HEK293 (cell line): ENCODE data around the gene SGCG.

Source experiments
- CTCF ChIA-PET: fragments of 350-600 bp; formaldehyde crosslinking; extraction: SDS; loops from one replicate; lab custom pipeline; 2021; ENCODE audit warnings: antibody characterized with exemption; lab: Yijun Ruan, JAX
- POLR2A ChIA-PET: fragments of 300-600 bp; formaldehyde crosslinking; extraction: SDS; loops from one replicate; lab custom pipeline; 2020; ENCODE audit warnings: antibody characterized with exemption, inconsistent platforms; lab: Yijun Ruan, JAX
- H3K27ac ChIP-seq: fragments of 200-500 bp; sonication (Bioruptor generic); 2 replicates; pipeline ENCODE4 v1.5.1; 2014; ENCODE audit warnings: low read depth, low read length, control low read depth, inconsistent platforms; ENCODE audit errors: extremely low read depth
- H3K36me3 ChIP-seq, 2 experiments: fragments of 200-500 bp in 1 of 2; sonication (Bioruptor generic) in 1 of 2; 1 replicate in 1 of 2; 2 replicates in 1 of 2; pipeline ENCODE4 v1.5.1; 2014 to 2017; ENCODE audit warnings: inconsistent platforms in 2 of 2, low read length in 2 of 2; ENCODE audit not compliant: control insufficient read depth in 2 of 2, insufficient read depth in 1 of 2
- H3K4me1 ChIP-seq: fragments of 200-500 bp; sonication (Bioruptor generic); 2 replicates; pipeline ENCODE4 v1.5.1; 2014; ENCODE audit warnings: mild to moderate bottlenecking, low read length, inconsistent platforms; ENCODE audit not compliant: control insufficient read depth, insufficient read depth
- H3K4me3 ChIP-seq: 2 replicates; pipeline ENCODE4 v1.5.1; 2011; ENCODE audit warnings: low read depth, mild to moderate bottlenecking, control low read depth, low read length, moderate library complexity
- H3K9me3 ChIP-seq: fragments of 200-500 bp; sonication (Bioruptor generic); 2 replicates; pipeline ENCODE4 v1.5.1; 2014; ENCODE audit warnings: low read depth, low read length, inconsistent platforms; ENCODE audit not compliant: control insufficient read depth, insufficient read depth
- GLI2 ChIP-seq: fragments of 450-650 bp; formaldehyde crosslinking; IDR thresholded peaks from 2 replicates; pipeline ENCODE4; 2017; ENCODE audit warnings: missing biosample characterization, missing genetic modification characterization, low read depth, borderline replicate concordance
- HOXD13 ChIP-seq: sonication (generic); formaldehyde crosslinking; IDR thresholded peaks from 2 replicates; pipeline ENCODE4 v1.8.0; 2022; ENCODE audit warnings: missing genetic modification reagents, borderline replicate concordance
- KLF9 ChIP-seq: fragments of 450-650 bp; formaldehyde crosslinking; IDR thresholded peaks from 2 replicates; pipeline ENCODE4 v1.5.1; 2016; ENCODE audit warnings: missing biosample characterization, missing genetic modification characterization, low read depth
- ZNF146 ChIP-seq: fragments of 450-650 bp; formaldehyde crosslinking; IDR thresholded peaks from 2 replicates; pipeline ENCODE4 v1.5.1; 2016; ENCODE audit warnings: missing biosample characterization, missing genetic modification characterization
- ZNF175 ChIP-seq: fragments of 450-650 bp; formaldehyde crosslinking; IDR thresholded peaks from 2 replicates; pipeline ENCODE4 v1.5.1; 2016; ENCODE audit warnings: missing biosample characterization, missing genetic modification characterization
- ZNF548 ChIP-seq: fragments of 450-650 bp; formaldehyde crosslinking; IDR thresholded peaks from 2 replicates; pipeline ENCODE4 v1.5.1; 2016; ENCODE audit warnings: missing biosample characterization, missing genetic modification characterization
- TF ChIP-seq, protein P1 (sequence below): fragments of 450-650 bp; formaldehyde crosslinking; IDR thresholded peaks from 2 replicates; pipeline ENCODE4 v1.5.1; 2016; ENCODE audit warnings: missing biosample characterization, missing genetic modification characterization
- TF ChIP-seq, protein P2 (sequence below): fragments of 450-650 bp; formaldehyde crosslinking; IDR thresholded peaks from 2 replicates; pipeline ENCODE4 v1.5.1; 2016; ENCODE audit warnings: missing biosample characterization, missing genetic modification characterization
- TF ChIP-seq, protein P3 (sequence below): fragments of 450-650 bp; formaldehyde crosslinking; IDR thresholded peaks from 2 replicates; pipeline ENCODE4 v1.5.1; 2016; ENCODE audit warnings: missing biosample characterization, missing genetic modification characterization
- TF ChIP-seq, protein P4 (sequence below): fragments of 450-650 bp; formaldehyde crosslinking; IDR thresholded peaks from 2 replicates; pipeline ENCODE4 v1.5.1; 2016; ENCODE audit warnings: missing biosample characterization, missing genetic modification characterization

Gene SGCG

DNA sequence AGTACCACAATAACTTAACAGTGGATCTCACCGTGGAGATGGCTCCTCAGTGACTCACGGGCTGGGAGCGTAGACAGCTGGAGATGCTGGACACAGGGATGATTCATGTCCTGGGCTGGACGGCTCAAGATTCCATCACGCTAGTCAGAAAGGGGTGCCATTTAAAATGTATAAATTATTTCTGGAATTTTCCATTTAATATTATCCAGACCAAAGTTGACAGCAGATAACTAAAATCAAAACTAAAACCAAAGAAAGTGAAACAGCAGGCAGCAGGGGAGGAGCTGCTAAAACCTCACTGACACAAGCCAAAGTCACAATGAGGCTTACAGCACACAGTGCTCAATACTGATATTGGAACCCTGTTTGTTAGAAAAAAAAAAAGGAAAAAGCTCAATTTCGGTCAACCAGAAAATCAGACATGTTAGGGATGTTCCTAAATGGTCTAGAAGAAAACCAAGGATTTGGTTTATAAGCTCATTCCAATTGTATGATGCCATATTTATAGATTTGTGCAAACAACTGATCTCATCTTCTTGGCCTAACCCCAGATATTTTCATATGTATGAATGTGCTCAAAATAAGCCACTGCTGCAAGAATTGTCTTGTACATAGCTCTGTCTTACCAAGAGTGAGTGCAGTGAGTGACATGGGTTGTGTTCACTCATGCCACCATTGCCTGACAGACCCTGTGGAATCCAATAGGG, 140.9 kb downstream of the SGCG start (continued):
- TF ChIP-seq GLI2 (tag by site-specific recombination) (no peak), KLF9 (no peak)
- TF ChIP-seq, all 188 proteins: peak for 0

DNA sequence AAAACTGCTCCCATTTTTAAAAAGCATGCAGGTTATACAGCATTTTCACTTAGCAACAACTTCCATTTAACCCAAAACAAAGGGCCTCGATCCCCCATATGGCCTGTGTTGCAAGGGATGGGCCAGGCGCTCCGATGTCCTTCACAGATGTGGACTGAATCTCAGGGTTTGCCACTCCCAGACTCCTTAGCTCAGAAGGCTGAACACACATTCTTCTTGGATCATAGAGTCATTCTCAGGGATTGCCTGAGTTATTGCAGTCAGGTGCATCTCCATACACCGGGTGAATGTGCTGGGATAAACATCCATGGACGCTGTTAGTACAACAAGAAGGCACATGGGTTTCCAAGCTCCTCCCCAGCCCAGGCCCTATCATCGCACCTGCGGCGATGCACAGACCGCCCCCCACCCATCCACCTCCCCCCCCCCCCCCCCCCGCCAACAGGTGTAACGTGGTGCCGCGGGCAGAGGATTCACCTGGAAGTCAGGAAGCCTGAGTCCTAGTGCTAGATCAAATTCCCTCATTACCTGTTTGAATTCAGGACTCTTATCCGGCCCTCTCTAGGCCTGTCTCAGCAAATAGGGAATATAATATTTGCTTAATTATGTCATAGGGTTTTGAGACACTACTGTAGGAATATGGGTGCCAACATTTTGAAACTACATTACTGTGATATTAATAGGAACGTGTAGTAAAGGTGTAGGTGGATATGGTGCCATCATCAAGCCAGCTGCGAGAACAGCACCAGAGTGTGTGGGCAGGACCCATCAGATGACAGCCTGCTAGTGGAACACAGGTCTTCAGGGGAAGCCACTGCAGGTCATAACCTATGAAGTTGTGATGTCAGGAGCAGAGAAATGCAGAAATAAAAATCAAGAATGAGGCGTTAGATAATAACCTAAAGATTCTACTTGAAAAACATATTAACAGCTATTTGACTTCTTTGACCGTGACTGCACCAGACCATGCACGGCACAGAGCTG, 141.9 kb downstream of the SGCG start:
- ChIA-PET CTCF (interaction anchor here (0.6 to 0.7 kb wide), 2 partner anchors 345 to 566 kb away, joined by 3 read pairs; no protein-coding TSS in a partner anchor), POLR2A (no interaction called here)
- TF ChIP-seq, protein P1, sequence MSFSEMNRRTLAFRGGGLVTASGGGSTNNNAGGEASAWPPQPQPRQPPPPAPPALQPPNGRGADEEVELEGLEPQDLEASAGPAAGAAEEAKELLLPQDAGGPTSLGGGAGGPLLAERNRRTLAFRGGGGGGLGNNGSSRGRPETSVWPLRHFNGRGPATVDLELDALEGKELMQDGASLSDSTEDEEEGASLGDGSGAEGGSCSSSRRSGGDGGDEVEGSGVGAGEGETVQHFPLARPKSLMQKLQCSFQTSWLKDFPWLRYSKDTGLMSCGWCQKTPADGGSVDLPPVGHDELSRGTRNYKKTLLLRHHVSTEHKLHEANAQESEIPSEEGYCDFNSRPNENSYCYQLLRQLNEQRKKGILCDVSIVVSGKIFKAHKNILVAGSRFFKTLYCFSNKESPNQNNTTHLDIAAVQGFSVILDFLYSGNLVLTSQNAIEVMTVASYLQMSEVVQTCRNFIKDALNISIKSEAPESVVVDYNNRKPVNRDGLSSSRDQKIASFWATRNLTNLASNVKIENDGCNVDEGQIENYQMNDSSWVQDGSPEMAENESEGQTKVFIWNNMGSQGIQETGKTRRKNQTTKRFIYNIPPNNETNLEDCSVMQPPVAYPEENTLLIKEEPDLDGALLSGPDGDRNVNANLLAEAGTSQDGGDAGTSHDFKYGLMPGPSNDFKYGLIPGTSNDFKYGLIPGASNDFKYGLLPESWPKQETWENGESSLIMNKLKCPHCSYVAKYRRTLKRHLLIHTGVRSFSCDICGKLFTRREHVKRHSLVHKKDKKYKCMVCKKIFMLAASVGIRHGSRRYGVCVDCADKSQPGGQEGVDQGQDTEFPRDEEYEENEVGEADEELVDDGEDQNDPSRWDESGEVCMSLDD: no peak
- Histone ChIP-seq H3K4me1 (no peaks in the 10 kb centered on the region), H3K27ac (no peak overlapping the region), H3K9me3 (no peaks in the 10 kb centered on the region), H3K36me3 (no peaks in the 10 kb centered on the region), H3K4me3 (no peak overlapping the region)

DNA sequence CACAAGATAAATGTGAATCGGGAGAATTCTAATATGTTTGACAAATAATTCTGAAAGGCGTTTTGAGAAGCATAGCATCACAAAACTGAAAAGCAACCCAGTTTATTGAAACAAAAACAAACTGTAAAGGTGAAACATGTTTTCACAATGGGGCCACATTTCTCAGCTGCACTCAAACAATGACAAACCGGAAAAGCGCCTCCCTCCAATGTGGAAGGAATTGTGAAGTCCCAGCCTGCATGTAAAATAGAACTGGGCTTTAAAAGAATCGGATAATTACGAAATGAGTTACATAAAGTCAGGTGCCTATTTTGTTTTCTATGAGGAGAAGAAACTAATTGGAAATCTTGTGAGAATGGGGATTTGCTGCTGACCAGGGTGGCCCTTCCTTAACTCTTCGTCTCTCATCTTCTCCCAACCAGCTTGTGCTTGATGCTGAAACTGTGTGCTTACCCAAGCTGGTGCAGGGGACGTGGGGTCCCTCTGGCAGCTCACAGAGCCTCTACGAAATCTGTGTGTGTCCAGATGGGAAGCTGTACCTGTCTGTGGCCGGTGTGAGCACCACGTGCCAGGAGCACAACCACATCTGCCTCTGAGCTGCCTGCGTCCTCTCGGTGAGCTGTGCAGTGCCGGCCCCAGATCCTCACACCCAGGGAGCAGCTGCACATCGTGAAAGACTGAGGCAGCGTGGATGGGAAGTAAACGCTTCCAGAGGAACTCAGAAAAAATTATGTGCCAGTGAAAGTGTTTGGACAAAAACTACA, 143.3 kb downstream of the SGCG start:
- ChIA-PET CTCF (no interaction called here), POLR2A (no interaction called here)
- H3K9me3 ChIP-seq: no peaks in the 10 kb centered on the region
- TF ChIP-seq, protein P2, sequence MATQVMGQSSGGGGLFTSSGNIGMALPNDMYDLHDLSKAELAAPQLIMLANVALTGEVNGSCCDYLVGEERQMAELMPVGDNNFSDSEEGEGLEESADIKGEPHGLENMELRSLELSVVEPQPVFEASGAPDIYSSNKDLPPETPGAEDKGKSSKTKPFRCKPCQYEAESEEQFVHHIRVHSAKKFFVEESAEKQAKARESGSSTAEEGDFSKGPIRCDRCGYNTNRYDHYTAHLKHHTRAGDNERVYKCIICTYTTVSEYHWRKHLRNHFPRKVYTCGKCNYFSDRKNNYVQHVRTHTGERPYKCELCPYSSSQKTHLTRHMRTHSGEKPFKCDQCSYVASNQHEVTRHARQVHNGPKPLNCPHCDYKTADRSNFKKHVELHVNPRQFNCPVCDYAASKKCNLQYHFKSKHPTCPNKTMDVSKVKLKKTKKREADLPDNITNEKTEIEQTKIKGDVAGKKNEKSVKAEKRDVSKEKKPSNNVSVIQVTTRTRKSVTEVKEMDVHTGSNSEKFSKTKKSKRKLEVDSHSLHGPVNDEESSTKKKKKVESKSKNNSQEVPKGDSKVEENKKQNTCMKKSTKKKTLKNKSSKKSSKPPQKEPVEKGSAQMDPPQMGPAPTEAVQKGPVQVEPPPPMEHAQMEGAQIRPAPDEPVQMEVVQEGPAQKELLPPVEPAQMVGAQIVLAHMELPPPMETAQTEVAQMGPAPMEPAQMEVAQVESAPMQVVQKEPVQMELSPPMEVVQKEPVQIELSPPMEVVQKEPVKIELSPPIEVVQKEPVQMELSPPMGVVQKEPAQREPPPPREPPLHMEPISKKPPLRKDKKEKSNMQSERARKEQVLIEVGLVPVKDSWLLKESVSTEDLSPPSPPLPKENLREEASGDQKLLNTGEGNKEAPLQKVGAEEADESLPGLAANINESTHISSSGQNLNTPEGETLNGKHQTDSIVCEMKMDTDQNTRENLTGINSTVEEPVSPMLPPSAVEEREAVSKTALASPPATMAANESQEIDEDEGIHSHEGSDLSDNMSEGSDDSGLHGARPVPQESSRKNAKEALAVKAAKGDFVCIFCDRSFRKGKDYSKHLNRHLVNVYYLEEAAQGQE (tag by site-specific recombination): no peak
- TF ChIP-seq, protein P3, sequence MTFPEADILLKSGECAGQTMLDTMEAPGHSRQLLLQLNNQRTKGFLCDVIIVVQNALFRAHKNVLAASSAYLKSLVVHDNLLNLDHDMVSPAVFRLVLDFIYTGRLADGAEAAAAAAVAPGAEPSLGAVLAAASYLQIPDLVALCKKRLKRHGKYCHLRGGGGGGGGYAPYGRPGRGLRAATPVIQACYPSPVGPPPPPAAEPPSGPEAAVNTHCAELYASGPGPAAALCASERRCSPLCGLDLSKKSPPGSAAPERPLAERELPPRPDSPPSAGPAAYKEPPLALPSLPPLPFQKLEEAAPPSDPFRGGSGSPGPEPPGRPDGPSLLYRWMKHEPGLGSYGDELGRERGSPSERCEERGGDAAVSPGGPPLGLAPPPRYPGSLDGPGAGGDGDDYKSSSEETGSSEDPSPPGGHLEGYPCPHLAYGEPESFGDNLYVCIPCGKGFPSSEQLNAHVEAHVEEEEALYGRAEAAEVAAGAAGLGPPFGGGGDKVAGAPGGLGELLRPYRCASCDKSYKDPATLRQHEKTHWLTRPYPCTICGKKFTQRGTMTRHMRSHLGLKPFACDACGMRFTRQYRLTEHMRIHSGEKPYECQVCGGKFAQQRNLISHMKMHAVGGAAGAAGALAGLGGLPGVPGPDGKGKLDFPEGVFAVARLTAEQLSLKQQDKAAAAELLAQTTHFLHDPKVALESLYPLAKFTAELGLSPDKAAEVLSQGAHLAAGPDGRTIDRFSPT: no peak
- no peak for TF ChIP-seq ZNF146 (tag by site-specific recombination)
- TF ChIP-seq HOXD13: no peak
- no peak for TF ChIP-seq ZNF175 (tag by site-specific recombination)
- TF ChIP-seq, protein P4, sequence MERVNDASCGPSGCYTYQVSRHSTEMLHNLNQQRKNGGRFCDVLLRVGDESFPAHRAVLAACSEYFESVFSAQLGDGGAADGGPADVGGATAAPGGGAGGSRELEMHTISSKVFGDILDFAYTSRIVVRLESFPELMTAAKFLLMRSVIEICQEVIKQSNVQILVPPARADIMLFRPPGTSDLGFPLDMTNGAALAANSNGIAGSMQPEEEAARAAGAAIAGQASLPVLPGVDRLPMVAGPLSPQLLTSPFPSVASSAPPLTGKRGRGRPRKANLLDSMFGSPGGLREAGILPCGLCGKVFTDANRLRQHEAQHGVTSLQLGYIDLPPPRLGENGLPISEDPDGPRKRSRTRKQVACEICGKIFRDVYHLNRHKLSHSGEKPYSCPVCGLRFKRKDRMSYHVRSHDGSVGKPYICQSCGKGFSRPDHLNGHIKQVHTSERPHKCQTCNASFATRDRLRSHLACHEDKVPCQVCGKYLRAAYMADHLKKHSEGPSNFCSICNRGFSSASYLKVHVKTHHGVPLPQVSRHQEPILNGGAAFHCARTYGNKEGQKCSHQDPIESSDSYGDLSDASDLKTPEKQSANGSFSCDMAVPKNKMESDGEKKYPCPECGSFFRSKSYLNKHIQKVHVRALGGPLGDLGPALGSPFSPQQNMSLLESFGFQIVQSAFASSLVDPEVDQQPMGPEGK: no peak
- no peak for TF ChIP-seq ZNF548 (tag by site-specific recombination)
- TF ChIP-seq, all 188 proteins: peak for 0
- no peaks in the 10 kb centered on the region for H3K36me3 ChIP-seq
- H3K4me3 ChIP-seq: no peak overlapping the region
- H3K27ac ChIP-seq: no peak overlapping the region
- H3K4me1 ChIP-seq: no peaks in the 10 kb centered on the region
